Measurements from ENCODE around the gene SACS.
"Not testable (repeated sequence)": the region's sequence is repeated elsewhere in the genome, so short reads cannot be mapped to it uniquely, and the experiment has no call there.

SACS gene

DNA sequence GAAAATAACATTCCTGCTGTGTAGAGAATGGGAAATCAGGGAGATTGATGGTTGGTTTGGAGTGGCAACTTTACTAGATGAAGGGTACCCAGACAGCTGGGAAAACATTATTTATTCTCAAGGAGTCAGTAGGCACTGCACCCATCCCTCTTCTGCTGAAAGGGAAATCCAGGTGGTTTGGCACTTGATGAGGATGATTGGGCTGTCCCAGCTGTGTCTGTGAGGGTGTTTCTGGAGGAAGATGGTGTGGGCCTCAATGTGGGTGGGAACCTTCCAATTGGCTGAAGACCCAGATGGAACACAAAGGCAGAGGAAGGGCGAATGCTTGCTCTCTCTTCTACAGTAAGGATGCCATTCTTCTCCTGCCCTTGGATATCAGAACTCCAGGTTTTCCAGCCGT lies 10.4 kb upstream of the SACS start:
- no peak for DNase-seq (ENCODE audit: extremely low read depth, low read depth)
- TF ChIP-seq, protein P1, sequence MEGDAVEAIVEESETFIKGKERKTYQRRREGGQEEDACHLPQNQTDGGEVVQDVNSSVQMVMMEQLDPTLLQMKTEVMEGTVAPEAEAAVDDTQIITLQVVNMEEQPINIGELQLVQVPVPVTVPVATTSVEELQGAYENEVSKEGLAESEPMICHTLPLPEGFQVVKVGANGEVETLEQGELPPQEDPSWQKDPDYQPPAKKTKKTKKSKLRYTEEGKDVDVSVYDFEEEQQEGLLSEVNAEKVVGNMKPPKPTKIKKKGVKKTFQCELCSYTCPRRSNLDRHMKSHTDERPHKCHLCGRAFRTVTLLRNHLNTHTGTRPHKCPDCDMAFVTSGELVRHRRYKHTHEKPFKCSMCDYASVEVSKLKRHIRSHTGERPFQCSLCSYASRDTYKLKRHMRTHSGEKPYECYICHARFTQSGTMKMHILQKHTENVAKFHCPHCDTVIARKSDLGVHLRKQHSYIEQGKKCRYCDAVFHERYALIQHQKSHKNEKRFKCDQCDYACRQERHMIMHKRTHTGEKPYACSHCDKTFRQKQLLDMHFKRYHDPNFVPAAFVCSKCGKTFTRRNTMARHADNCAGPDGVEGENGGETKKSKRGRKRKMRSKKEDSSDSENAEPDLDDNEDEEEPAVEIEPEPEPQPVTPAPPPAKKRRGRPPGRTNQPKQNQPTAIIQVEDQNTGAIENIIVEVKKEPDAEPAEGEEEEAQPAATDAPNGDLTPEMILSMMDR (IDR thresholded peaks at IDR 0.05; ENCODE audit: low read depth, low read length), result no peak

DNA sequence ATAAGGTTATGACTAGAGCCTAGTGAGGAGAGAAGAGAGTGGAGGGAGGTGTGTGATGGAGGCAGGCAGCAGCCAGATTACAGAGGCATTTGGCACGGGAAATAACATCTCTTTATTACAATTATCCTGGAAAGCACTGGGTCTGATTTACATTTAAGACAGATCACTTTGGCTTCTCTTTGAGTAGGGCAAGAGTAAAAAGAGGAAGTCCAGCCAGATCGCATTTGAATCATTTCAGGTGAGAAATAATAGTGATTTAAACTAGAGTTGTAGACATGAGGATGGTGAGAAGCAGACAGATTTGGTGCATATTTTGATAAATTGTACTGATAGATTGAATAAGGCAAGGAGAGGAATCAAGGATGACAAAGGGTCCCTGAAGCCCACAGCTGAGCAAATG lies 9.6 kb upstream of the SACS start:
- TF ChIP-seq, protein P1 (IDR thresholded peaks at IDR 0.05; ENCODE audit: low read depth, low read length), result no peak

DNA sequence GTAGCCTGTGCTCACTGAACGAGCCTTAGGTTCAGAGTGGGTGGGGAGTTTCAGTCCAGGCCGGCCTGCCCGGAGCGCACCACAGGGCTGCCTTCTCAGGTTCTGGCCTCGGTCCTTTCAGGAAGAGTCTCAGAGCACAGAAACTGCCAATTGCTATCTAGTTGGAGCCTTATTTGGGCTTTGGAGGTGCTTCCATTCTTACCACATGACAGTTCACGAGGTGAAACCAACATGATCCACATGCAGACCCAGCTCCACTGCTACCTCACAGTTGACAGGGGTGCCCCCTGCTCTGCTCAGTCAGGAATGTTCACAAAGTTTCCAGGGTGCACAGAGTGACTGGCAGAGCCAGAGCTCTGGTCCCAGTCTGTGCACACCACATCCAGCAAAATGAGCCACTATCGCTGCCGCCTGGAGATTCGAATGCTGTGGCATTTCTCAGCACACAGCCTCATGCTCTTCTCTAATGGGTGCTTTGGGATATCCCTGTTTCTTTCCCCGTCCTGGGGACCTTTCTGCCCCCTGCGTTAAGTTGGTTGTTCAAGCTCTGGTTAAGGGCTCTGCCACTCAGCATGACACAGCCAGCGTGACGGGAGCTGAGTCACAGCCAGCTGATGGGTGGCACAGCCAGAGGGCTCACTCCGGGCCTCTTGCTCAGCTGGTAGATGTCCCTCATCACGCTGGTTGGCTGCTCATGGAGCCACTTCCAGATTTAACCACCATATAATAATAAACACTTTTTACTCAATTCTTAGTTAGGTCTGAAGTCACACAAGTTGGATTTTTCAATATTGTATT lies 7.5 kb upstream of the SACS start:
- TF ChIP-seq, protein P1 (IDR thresholded peaks at IDR 0.05; ENCODE audit: low read depth, low read length), result no peak
- no peak for DNase-seq (ENCODE audit: extremely low read depth, low read depth)

More for the DNA sequence above, 9.6 kb upstream of the SACS start:
- DNase-seq (ENCODE audit: extremely low read depth, low read depth), result no peak

DNA sequence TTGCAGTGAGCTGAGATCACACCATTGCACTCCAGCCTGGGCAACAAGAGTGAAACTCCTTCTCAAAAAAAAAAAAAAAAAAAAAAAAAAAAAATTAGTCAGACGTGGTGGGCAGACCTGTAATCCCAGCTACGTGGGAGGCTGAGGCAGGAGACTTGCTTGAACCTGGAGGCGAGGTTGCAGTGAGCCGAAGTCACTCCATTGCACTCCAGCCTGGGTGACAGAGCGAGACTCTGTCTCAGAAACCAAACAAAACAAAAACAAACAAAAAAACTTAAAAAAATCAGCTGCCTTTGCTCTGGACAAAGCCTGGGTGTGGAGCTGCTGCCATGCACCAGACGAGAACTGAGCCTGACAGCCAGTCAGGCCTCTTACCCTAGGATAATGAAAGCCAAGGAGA lies 6.8 kb upstream of the SACS start:
- DNase-seq (ENCODE audit: extremely low read depth, low read depth), result not testable (repeated sequence)

DNA sequence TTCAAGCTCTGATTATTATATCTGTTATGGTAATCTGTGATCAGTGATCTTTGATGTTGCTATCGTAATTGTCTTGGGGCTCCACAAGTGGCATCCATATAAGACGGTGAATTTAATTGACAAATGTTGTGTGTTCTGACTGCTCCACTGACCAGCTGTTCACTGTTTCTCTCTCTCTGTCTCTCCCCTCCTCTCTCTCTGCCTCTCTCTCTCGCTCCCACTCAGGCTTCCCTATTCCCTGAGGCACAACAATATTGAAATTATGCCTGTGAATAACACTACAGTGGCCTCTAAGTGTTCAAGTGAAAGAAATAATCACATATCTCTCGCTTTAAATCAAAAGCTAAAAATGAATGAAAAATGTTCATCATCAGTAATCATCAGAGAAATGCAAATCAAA lies 4.4 kb upstream of the SACS start:
- TF ChIP-seq, protein P1 (IDR thresholded peaks at IDR 0.05; ENCODE audit: low read depth, low read length), result no peak
- DNase-seq (ENCODE audit: extremely low read depth, low read depth), result no peak

DNA sequence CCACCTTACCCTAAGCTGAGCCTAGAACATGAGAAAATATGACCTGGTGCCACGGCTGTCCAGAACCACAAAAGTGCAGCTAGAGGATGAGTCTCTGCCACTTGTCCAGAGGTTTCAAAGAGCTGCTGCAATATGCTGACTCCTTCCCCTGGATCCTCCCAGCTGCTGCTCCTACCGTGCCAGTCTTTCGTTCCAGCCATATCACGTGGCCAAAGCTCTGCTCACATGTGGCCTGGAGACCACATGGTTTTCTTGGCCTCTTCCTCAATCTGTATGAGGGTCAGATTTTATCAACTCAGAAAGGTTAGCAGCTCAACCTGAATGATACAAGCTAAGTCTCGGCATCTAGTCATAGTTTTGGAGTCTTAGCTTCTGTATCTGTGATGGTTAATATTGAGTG lies 3.2 kb upstream of the SACS start:
- TF ChIP-seq, protein P1 (IDR thresholded peaks at IDR 0.05; ENCODE audit: low read depth, low read length), result no peak
- DNase-seq (ENCODE audit: extremely low read depth, low read depth), result no peak

DNA sequence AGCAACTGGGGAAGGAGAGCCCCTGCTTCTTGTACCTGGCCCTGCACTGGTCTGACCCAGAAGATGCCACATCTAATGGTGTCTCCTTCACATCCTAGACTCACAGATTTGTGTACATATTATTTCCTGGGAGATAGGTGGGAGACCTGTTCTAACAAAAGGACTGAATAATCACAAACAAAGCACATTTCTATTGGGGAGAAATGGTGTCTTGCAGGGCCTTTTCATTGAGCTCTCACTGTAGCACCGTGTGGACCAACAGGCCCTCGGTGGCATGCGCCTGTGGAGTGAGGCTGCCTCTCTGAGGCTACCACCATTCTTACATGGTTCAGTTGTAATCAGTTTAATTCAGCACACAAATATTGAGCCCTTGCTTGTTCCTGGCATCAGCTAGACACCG lies 989 bp upstream of the SACS start:
- TF ChIP-seq, protein P1 (IDR thresholded peaks at IDR 0.05; ENCODE audit: low read depth, low read length), result no peak

GRCh38 chr13:23432626-23433025 lies 876 bp downstream of the SACS start:
- TF ChIP-seq, protein P1 (IDR thresholded peaks at IDR 0.05; ENCODE audit: low read depth, low read length), result no peak

More for the DNA sequence above, 989 bp upstream of the SACS start:
- no peak for DNase-seq (ENCODE audit: extremely low read depth, low read depth)

More at GRCh38 chr13:23432626-23433025, 876 bp downstream of the SACS start:
- no peak for DNase-seq (ENCODE audit: extremely low read depth, low read depth)

Measured in AG09319 (cell line).